Panc1 (cell line): ENCODE data around the gene PITRM1. TPM values are rescaled to one million over a fixed set of nuclear protein-coding genes. Genes with fewer than 3 reads are reported as not detected.

ENCODE experiments used
- ATAC-seq: fragments of 200-7000 bp; cut with Tn5 transposase; 2 replicates; pipeline ENCODE4 v1.9.1; 2020; ENCODE audit warnings: mild to moderate bottlenecking, moderate library complexity
- BruUV-seq: library from RNA; stranded (reverse); fragments of 400-500 nt; replicated peaks from 2 replicates; lab custom pipeline; 2021; lab: Mats Ljungman, UMichigan
- CTCF ChIA-PET: fragments of 300-600 bp; sonication (Branson Sonifier 250); formaldehyde crosslinking; loops from one replicate; lab custom pipeline; 2022; ENCODE audit warnings: antibody characterized with exemption; lab: Charles Lee
- POLR2A ChIA-PET: fragments of 300-600 bp; sonication (Branson Sonifier 250); formaldehyde crosslinking; loops from one replicate; lab custom pipeline; 2022; ENCODE audit warnings: antibody characterized with exemption; lab: Charles Lee
- DNase-seq: peaks from one replicate; pipeline ENCODE4 v3.0.0-alpha.2; 2010; ENCODE audit warnings: low read depth, low spot score
- H3K27ac ChIP-seq: 2 replicates; pipeline ENCODE4 v1.5.1; 2011; ENCODE audit warnings: mild to moderate bottlenecking, low read length, inconsistent platforms
- H3K27me3 ChIP-seq: fragments of 200-500 bp; sonication (Bioruptor generic); 2 replicates; pipeline ENCODE4 v1.6.0; 2014; ENCODE audit warnings: low read length, inconsistent platforms; ENCODE audit not compliant: control insufficient read depth, insufficient read depth
- H3K36me3 ChIP-seq: fragments of 200-500 bp; sonication (Bioruptor generic); 2 replicates; pipeline ENCODE4 v1.5.1; 2014; ENCODE audit warnings: inconsistent platforms, mild to moderate bottlenecking, low read length, moderate library complexity; ENCODE audit not compliant: control insufficient read depth, insufficient read depth
- H3K4me1 ChIP-seq: 2 replicates; pipeline ENCODE4 v1.5.1; 2011; ENCODE audit warnings: inconsistent platforms, mild to moderate bottlenecking, low read length, moderate library complexity; ENCODE audit not compliant: control insufficient read depth, insufficient read depth
- H3K4me3 ChIP-seq, 2 experiments: 2 replicates each; pipeline ENCODE4 v1.5.1; 2011 to 2012; ENCODE audit warnings: low read depth in 2 of 2, low read length in 2 of 2, mild to moderate bottlenecking in 2 of 2, inconsistent platforms in 1 of 2, moderate library complexity in 1 of 2
- H3K9me3 ChIP-seq: fragments of 200-500 bp; sonication (Bioruptor generic); 2 replicates; pipeline ENCODE4 v1.5.1; 2014; ENCODE audit warnings: low read depth, mild to moderate bottlenecking, inconsistent platforms, low read length, moderate library complexity; ENCODE audit not compliant: control insufficient read depth, insufficient read depth
- CTCF ChIP-seq: fragments of 450-650 bp; IDR thresholded peaks from 2 replicates; pipeline ENCODE4 v1.5.1; 2017; ENCODE audit warnings: mild to moderate bottlenecking
- POLR2AphosphoS5 ChIP-seq: IDR thresholded peaks from 2 replicates; pipeline ENCODE4 v1.6.1; 2012; ENCODE audit warnings: mild to moderate bottlenecking, low read depth, low read length, moderate library complexity
- SIN3A ChIP-seq: IDR thresholded peaks from 2 replicates; pipeline ENCODE4 v1.6.1; 2012; ENCODE audit warnings: low read depth, mild to moderate bottlenecking, low read length, moderate library complexity, borderline replicate concordance; ENCODE audit not compliant: insufficient read depth
- TCF7L2 ChIP-seq: IDR thresholded peaks from 2 replicates; pipeline ENCODE4 v1.6.1; 2011; ENCODE audit warnings: mild to moderate bottlenecking, low read depth, low read length, inconsistent platforms
- in situ Hi-C: cut with HindIII; loops from 2 replicates; pipeline ENCODE4 v1.10.0; 2016; ENCODE audit warnings: low sequenced_read_pairs, low pct_unique_long_range_greater_than_20kb
- intact Hi-C: fragments of 100-400 bp; cut with micrococcal nuclease; formaldehyde crosslinking; loops from one replicate; pipeline ENCODE4 v1.10.0; 2022; ENCODE audit not compliant: unreplicated experiment
- total RNA-seq: library from RNA; stranded (reverse); gene quantifications from one replicate; pipeline ENCODE4 v1.2.1, GENCODE V29; 2021; ENCODE audit not compliant: unreplicated experiment
- TF ChIP-seq, protein P1 (sequence below), 2 experiments: IDR thresholded peaks; 2 replicates each; pipeline ENCODE4 v1.6.1; 2011 to 2012; ENCODE audit warnings: low read depth in 2 of 2, control low read depth in 1 of 2, low read length in 1 of 2, mild to moderate bottlenecking in 1 of 2, moderate library complexity in 1 of 2; ENCODE audit not compliant: insufficient read depth in 1 of 2

PITRM1 gene
- total RNA-seq, 1 experiment from 2014 or later, result 63.5 TPM

DNA sequence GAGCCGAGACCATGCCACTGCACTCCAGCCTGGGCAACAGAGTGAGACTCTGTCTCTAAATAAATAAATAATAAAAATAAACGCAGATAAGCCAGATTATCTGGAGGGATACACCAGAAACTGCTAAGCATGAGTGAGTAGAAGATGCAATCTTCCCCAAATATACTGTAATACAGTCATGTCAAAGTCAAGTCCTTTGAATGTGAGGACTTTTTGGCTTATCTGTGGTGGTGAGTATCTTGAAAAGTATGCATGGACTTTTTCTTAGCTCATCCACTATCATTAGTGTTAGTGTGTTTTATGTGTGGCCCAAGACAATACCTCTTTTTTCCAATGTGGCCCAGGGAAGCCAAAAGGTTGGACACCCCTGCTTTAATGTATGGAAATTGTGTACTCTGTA lies 44.7 kb upstream of the PITRM1 start:
- CTCF ChIA-PET, result no interaction called here
- intact Hi-C loops (no loop called here), in situ Hi-C loops (no loop called here)
- BruUV-seq, result no TSS peak
- Histone ChIP-seq H3K4me1 (no peaks in the 10 kb centered on the region), H3K36me3 (no peaks in the 10 kb centered on the region), H3K27ac (no peak overlapping the region), H3K4me3 (no peak overlapping the region), H3K27me3 (no peaks in the 10 kb centered on the region), H3K9me3 (no peaks in the 10 kb centered on the region)
- DNase-seq (no peak), ATAC-seq (no peak)
- POLR2A ChIA-PET, result no interaction called here
- TF ChIP-seq SIN3A (no peak), TCF7L2 (no peak), CTCF (no peak), POLR2AphosphoS5 (no peak)
- TF ChIP-seq, protein P1, sequence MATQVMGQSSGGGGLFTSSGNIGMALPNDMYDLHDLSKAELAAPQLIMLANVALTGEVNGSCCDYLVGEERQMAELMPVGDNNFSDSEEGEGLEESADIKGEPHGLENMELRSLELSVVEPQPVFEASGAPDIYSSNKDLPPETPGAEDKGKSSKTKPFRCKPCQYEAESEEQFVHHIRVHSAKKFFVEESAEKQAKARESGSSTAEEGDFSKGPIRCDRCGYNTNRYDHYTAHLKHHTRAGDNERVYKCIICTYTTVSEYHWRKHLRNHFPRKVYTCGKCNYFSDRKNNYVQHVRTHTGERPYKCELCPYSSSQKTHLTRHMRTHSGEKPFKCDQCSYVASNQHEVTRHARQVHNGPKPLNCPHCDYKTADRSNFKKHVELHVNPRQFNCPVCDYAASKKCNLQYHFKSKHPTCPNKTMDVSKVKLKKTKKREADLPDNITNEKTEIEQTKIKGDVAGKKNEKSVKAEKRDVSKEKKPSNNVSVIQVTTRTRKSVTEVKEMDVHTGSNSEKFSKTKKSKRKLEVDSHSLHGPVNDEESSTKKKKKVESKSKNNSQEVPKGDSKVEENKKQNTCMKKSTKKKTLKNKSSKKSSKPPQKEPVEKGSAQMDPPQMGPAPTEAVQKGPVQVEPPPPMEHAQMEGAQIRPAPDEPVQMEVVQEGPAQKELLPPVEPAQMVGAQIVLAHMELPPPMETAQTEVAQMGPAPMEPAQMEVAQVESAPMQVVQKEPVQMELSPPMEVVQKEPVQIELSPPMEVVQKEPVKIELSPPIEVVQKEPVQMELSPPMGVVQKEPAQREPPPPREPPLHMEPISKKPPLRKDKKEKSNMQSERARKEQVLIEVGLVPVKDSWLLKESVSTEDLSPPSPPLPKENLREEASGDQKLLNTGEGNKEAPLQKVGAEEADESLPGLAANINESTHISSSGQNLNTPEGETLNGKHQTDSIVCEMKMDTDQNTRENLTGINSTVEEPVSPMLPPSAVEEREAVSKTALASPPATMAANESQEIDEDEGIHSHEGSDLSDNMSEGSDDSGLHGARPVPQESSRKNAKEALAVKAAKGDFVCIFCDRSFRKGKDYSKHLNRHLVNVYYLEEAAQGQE (IDR thresholded peaks at IDR 0.05; ENCODE audit: insufficient read depth in 1 of 2, low read depth in 2 of 2, low read length in 1 of 2), result no peak

DNA sequence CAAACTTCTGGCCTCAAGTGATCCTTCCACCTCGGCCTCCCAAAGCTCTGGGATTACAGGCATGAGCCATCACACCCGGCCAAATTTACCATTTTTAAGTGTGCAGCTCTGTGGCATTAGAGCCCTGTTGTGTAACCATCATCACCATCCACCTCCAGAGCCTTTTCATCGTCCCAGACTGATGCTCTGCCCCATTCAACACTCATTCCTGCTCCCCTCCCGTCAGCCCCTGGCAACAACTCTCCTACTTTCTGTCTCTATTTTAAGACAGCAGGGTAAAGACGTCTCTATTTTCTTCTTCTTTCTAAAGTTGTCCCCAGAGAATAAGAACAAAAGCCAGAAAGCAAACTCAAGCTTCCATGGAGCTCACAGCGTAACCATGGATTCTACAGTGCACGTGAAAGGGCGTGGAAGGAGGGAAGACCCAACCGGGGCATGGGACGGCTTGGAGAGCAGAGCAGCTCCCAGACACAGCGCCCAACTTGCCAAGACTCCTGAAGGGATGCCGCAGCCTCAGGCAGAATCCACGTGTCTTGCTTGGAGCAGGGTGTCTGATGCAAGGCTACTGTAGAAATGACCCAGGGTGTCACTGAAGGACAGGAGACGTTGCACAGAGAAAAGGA lies 42.7 kb upstream of the PITRM1 start:
- BruUV-seq, result no TSS peak
- CTCF ChIA-PET, result no interaction called here
- POLR2A ChIA-PET, result no interaction called here

More for the DNA sequence above, 42.7 kb upstream of the PITRM1 start:
- no peak for ATAC-seq
- Histone ChIP-seq H3K9me3 (no peaks in the 10 kb centered on the region), H3K4me1 (no peaks in the 10 kb centered on the region), H3K4me3 (no peak overlapping the region), H3K27ac (no peak overlapping the region; the same call in 1 of the 2 replicates), H3K27me3 (no peaks in the 10 kb centered on the region), H3K36me3 (no peaks in the 10 kb centered on the region)
- in situ Hi-C loops (no loop called here), intact Hi-C loops (no loop called here)
- no peak for TF ChIP-seq POLR2AphosphoS5
- no peak for TF ChIP-seq CTCF
- TF ChIP-seq TCF7L2, result no peak
- TF ChIP-seq, protein P1 (IDR thresholded peaks at IDR 0.05; ENCODE audit: insufficient read depth in 1 of 2, low read depth in 2 of 2, low read length in 1 of 2), result no peak
- TF ChIP-seq SIN3A, result no peak
- no peak for DNase-seq
